Activated naive CD8-positive, alpha-beta T cell treated with anti-CD3 and anti-CD28 coated beads, Interleukin-2, amount 50 U/mL, for 16 hours (primary cell): ENCODE results near the gene CELSR1.
"Not testable (repeated sequence)": the region's sequence is repeated elsewhere in the genome, so short reads cannot be mapped to it uniquely, and the experiment has no call there.

ENCODE experiments used
- DNase-seq: peaks from one replicate; pipeline ENCODE4 v3.0.0-alpha.2; 2020; ENCODE audit warnings: low read depth, low spot score

Gene CELSR1

DNA sequence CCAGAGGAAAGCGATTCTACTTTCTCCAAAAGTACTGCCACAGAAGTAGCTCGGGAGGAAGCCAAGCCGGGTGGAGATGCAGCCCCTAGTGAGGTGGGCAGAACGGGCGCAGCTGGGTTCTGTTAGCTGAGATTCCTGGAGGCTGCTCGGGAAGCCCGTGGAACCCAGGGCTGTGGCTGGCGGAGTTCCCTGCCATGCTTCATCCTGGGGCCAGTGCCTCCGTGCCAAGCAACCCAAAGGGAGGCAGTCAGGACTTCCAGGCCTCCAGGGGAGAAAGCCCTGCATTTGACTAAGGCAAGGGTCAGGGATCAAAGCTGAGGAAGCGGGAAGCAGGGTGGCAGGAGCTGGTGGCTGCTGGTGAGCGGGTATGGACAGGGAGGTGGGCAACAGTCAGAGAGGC lies 208.6 kb downstream of the CELSR1 start:
- DNase-seq = no peak

DNA sequence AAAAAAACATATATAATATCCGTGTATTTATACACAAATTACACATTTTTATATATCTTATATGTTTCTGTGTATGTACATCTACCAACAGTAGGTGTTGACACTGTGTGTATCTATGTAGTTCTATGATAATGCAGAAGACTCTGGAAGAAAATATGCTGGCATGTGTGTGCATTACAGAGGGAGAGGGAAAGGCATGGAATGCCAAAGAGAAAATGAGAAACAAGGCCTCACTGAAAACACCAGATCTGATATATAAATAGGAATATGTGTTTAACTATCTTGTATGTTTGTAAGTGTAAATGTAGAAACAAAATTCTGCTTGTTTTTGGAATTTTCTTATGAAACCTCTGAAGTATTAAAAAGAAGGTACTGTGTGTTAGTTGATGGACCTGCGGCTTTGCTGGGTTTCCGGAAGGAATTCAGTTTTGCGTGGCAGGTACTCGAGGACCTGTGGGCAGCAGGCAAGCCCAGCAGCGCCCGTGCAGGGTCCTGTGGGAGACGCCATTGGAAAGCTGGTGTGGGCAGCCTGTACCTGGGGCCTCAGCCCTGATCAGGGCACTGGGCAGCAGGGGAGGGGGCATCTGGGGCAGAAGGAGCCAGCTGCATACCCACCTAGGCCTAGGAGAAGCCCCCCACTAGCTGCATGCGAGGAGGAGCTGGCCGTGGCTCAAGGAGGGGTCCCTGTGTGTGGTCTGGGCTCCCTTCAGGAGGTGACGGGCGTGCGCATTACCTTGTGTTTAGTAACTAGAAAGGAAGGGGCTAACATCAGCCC lies 209.5 kb downstream of the CELSR1 start:
- no peak for DNase-seq

DNA sequence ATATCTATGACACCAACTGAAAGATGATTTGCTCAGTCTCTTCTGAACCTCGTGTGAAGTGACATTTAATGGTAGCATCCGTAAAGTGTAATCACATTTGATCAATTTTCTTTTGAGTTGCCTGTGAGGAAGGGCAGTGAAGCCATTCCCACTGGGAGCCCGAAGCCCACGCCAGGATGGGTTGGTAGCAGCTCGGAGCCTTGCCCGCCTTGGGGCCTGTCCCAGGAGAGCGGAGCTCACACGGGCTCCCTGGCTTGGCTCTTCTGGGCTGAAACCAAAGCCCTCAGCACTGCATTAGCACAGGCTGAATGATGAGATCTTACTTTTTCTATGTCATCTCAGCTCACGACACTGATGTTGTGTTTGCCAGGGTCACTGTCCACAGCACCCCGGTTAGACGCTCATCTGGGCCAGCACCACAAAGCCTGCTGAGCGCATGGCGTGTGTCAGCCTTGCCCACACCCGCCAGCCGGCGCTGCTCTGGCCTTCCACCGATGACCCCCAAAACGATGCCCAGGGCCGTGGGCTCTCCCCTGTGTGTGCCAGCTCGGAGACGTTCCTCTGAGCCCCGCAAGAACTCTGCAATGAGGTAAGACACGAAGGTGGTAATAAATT lies 211.2 kb downstream of the CELSR1 start:
- DNase-seq = no peak

DNA sequence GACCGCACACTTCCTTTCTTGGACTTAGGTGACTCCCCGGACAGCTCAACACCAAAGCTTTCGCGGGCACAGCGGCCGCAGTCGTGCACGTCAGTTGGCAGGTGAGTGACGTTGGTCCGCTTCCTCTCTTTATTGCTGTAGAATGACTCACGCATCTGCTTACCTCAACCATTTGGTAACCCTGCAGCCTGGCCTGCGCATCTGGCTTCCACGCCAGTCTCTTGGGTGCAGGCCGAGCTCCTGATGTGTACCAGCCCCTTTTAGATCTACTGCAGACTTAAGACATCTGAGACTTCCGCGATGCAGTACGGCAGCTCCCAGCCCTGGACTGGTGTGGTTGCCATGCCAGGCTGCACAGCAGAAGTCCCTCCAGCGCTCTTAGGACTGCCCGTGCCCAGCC lies 214.3 kb downstream of the CELSR1 start:
- no peak for DNase-seq

DNA sequence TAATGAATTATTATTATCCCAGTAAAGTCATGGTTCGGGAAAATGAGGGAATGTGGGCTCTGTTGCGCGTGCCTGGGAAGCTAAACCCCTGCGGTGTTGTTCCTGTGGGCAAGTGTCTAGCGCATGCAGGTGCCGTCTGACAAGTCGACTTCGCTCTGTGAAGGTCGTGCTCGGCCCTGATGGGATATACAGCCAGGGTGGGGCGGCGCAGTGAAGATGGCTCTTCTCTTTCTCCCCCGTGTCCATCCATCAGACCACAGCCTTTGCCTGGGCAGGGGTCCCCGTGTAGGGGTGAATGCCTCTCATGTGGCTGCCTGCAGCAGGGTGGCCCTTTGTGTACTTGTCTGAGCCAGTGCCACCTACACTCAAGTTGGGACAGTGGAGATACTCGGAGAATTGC lies 214.7 kb downstream of the CELSR1 start:
- DNase-seq = no peak

DNA sequence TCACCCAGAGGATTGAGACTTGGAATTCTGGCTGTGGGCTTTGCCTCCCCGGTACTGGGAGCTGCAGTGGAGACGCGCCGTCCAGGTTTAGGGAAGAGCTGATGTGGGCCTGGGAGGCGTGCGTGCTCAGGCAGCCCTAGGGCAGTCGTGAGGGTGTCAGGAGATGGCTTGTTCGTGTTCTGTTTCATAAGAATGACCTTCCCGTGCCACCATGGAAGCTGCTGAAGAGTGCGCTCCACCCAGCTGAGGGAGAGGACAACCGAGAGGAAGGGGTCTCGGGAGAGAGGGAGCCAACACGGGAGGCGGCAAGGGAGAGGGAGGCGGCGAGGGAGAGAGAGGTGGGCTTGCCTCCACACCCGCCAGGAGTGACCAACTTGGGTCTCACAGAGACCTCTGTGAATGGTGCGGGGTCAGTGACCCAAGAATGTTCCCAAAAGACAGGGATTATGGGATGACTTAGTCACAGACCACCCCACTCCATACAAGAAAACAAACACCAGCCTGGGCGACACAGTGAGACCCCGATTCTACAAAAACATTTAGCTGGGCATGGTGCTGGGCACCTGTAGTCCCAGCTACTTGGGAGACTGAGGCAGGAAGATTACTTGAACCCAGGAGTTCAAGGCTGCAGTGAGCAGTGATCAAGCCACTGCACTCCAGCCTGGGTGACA lies 216.6 kb downstream of the CELSR1 start:
- DNase-seq = no peak

DNA sequence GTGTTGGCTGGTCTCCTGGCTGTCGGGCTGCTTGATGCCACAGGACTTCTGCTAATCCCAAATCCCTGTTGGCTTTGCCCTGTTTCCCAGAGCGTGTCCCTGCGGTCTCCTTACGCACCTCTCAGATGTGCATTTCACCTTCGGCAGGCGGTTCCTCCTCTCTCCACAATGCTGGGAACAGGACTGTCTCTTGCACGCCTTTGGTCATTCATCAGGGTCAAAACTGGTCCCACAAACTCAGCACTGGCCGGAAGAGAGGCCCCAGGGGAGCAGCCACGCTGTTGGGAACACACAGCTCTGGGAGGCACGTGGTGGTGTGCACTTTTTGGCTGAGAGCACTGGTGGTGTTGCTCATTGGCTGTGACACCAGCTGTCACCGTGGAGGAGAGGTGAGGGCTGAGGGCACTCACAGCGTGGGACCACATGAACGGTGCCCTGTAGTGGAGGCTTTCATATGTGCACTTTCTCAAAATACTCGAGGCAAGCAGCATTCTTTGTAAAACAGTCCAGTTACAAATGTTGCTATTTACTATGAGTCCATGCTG lies 217.2 kb downstream of the CELSR1 start:
- no peak for DNase-seq

DNA sequence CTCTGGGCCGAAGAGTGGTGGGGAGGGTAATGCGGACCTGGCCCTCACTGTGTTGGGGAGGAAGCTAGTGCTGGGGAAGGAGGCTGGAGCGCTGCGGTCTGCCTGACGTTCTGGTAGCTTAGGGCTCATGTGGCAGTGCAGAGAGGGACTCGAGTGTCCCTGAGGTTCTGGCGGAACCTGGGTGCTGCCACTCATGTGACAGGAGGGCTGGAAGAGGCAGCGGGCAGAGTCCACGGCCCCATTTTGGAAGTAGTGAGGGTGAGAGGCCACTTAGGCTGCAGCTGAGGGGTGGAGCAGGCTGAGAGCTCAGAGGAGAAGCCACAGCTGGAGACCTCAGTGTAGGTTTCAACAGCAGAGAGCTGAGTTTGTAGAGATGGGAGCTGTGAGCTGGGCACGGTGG lies 218.1 kb downstream of the CELSR1 start:
- DNase-seq = no peak

DNA sequence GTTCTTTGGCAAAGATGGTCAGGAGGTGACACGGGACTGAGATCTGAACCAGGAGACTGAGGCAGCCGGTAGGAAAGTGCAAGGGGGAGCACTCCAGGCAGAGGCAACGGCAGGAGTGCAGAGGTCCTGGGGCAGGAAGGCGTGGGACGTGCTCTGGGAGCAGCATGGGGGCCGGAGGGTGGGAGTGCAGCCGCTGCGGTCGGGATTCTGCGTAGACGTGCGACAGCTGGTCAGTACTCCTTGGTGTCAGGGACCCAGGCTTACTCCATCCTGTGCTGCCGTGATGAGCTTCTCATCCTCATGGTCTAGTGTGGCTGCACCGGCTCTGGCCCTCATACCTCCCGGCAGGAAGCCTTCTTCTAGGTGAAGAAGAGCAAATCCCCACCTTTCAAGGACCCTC lies 218.8 kb downstream of the CELSR1 start:
- DNase-seq = no peak

DNA sequence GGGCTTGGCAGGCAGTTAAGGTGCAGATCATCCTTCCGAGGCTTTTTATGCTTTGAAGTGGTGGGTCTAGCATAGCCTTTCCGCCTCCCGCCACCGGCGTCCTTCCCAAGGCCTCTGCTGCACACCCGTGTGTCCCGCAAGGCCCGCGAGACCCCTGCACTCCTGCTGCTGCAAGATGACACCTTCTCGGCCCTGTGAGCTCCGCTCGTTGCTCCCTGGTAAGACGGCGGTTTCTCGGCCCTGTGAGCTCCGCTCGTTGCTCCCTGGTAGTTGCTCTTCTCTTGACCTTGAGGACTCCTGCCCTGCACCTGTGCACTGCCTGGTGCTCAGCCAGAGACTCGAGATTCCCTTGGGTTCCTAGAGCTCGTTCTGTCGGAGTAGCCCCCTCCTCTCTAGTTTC lies 219.8 kb downstream of the CELSR1 start:
- no peak for DNase-seq

DNA sequence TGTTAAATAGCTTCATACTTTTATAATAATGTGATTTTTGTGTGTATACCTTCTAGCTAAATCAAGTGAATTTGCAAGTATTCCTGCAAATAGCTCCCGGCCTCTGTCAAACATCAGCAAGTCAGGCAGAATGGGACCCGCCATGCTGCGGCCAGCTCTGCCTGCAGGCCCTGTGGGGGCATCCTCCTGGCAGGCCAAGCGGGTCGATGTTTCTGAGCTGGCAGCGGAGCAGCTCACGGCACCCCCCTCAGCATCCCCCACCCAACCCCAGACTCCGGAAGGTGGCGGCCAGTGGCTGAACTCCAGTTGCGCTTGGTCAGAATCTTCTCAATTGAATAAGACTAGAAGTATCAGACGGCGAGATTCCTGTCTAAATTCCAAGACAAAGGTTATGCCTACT lies 221.4 kb downstream of the CELSR1 start:
- no peak for DNase-seq

DNA sequence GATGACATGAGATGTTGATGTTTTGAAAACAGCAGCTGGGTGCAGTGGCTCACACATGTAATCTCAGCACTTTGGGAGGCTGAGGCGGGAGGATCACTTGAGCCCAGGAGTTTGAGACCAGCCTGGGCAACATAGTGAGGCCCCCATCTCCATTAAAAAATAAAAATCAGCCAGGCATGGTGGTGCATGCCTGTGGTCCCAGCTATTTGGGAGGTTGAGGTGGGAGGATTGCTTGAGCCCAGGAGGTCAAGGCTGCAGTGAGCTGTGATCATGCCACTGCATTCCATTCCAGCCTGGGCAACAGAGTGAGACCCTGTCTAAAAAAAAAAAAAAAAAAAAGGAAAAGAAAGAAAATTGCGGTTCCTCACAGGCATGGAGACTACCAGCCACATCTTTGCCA lies 224.6 kb downstream of the CELSR1 start:
- not testable (repeated sequence) for DNase-seq

DNA sequence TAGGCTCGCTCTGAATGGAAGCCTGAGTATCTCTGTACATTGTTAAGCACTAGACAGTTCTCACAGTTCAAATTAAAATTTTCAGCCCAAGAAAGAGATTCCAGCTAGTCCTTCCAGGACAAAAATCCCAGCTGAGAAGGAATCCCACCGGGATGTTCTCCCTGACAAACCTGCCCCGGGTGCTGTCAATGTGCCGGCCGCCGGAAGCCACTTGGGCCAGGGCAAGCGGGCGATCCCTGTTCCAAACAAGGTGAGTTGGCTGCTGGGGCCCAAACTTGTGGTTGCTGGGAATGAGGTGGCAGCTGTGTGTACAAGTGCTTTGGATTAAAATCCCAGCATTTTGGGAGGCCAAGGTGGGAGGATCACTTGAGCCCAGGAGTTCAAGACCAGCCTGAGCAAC lies 225.4 kb downstream of the CELSR1 start:
- no peak for DNase-seq
